SH-SY5Y (cell line): Measurements from ENCODE around the gene NTN4.

Experiments
- GATA2 ChIP-seq: IDR thresholded peaks from 2 replicates; pipeline ENCODE4 v1.6.1; 2011; ENCODE audit warnings: mild to moderate bottlenecking, low read depth, low read length
- GATA3 ChIP-seq: IDR thresholded peaks from 2 replicates; pipeline ENCODE4 v1.6.1; 2011; ENCODE audit warnings: low read depth, mild to moderate bottlenecking, low read length, moderate library complexity

GRCh38 chr12:95830335-95831089 is 39.9 kb upstream of the NTN4 start:
- TF ChIP-seq GATA3 (no peak), GATA2 (no peak)
